Cardiac septum (tissue), 1 donor: ENCODE results near the gene RDH12. TPM values are rescaled to one million over a fixed set of nuclear protein-coding genes. Genes with fewer than 3 reads are reported as not detected.

Experiments
- total RNA-seq: library from RNA; stranded (reverse); fragmentation: NEBNext Ultra II Directional; extraction: Animal tissue kit (Norgen Biotek cat#: 25700); gene quantifications from one replicate; pipeline ENCODE4 v1.2.1, GENCODE V29; 2021
- donor health status: DM: no; HTN: no; CAD: no.

The RDH12 gene
- total RNA-seq, 1 donor from 2014 or later: not detected

Other genes starting within 250 kb of the RDH12 start
- gene TMEM229B, start 213.2 kb upstream of the RDH12 start, total RNA-seq: 1.6 TPM
- gene PLEKHH1, start 168.6 kb upstream of the RDH12 start, total RNA-seq: 2.6 TPM
- 10.6 TPM for gene PIGH, start 101.6 kb upstream of the RDH12 start, total RNA-seq
- gene ARG2, start 82.0 kb upstream of the RDH12 start, total RNA-seq: 1.6 TPM
- 115 TPM for gene VTI1B, start 27.3 kb upstream of the RDH12 start, total RNA-seq
- 18.3 TPM for gene RDH11, start 6.1 kb upstream of the RDH12 start, total RNA-seq
- gene ZFYVE26, start 114.7 kb downstream of the RDH12 start, total RNA-seq: 11.2 TPM
- 3.8 TPM for gene RAD51B, start 117.9 kb downstream of the RDH12 start, total RNA-seq